IPS DF 6.9 (cell line): Measurements from ENCODE around the gene RPL36AL.
A peak's percentile ranks its signal among the peaks of the same experiment; 100 is the strongest.
"Not testable (repeated sequence)": the region's sequence is repeated elsewhere in the genome, so short reads cannot be mapped to it uniquely, and the experiment has no call there.

ENCODE experiments used
- DNase-seq: peaks from one replicate; pipeline ENCODE4 v3.0.0-alpha.2; 2013; ENCODE audit warnings: low read depth, low spot score
- H3K27ac ChIP-seq: one replicate; pipeline ENCODE4 v1.5.1; 2013; ENCODE audit warnings: low read length, control low read depth
- H3K27me3 ChIP-seq: 2 replicates; pipeline ENCODE4 v1.6.1; 2013; ENCODE audit warnings: mild to moderate bottlenecking, low read length; ENCODE audit not compliant: control insufficient read depth, insufficient read depth
- H3K36me3 ChIP-seq: 2 replicates; pipeline ENCODE4 v1.6.1; 2013; ENCODE audit warnings: low read length; ENCODE audit not compliant: control insufficient read depth, insufficient read depth
- H3K4me1 ChIP-seq: 2 replicates; pipeline ENCODE4 v1.6.1; 2013; ENCODE audit warnings: low read length; ENCODE audit not compliant: control insufficient read depth, insufficient read depth
- H3K4me3 ChIP-seq: 2 replicates; pipeline ENCODE4 v1.5.1; 2013; ENCODE audit warnings: mild to moderate bottlenecking, low read length
- H3K9me3 ChIP-seq: 2 replicates; pipeline ENCODE4 v1.6.1; 2013; ENCODE audit warnings: low read length, inconsistent platforms; ENCODE audit not compliant: control insufficient read depth, insufficient read depth
- WGBS: extraction: QIAGEN DNeasy Blood & Tissue Kit; methylation state at CpG from one replicate; pipeline ENCODE4 v1.1.7; 2013; ENCODE audit warnings: mixed read lengths, missing lambda C conversion rate; ENCODE audit not compliant: insufficient read length, insufficient coverage; 5-methylcytosine and 5-hydroxymethylcytosine counted together

RPL36AL gene

DNA sequence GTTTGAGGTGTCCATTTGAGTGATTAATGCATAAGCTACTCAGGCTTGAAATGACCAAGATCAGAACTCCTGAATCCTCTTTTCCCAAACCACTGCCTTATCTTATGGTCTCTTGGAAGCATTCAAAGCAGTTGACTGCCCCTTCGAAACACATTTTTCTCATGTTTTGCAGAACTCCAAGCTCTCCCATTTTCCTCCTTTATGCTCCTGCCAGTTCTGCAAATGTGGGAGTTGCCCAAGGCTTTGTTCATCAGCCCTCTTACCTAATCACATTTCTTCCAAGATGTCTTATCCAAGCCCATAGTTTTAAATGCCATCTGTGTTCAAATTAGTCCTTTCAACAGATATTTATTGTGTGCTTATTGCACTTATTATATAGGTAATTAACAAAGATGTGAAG is 16.4 kb upstream of the RPL36AL start:
- DNase-seq = no peak
- Histone ChIP-seq H3K4me1 (no peaks in the 10 kb centered on the region), H3K9me3 (no peaks in the 10 kb centered on the region), H3K27ac (no peak overlapping the region), H3K4me3 (no peak overlapping the region), H3K36me3 (no peaks in the 10 kb centered on the region; the same call in 1 of the 2 replicates), H3K27me3 (no peaks in the 10 kb centered on the region)
- no CpG with 5 or more reads among the region's 1 CpG for WGBS

DNA sequence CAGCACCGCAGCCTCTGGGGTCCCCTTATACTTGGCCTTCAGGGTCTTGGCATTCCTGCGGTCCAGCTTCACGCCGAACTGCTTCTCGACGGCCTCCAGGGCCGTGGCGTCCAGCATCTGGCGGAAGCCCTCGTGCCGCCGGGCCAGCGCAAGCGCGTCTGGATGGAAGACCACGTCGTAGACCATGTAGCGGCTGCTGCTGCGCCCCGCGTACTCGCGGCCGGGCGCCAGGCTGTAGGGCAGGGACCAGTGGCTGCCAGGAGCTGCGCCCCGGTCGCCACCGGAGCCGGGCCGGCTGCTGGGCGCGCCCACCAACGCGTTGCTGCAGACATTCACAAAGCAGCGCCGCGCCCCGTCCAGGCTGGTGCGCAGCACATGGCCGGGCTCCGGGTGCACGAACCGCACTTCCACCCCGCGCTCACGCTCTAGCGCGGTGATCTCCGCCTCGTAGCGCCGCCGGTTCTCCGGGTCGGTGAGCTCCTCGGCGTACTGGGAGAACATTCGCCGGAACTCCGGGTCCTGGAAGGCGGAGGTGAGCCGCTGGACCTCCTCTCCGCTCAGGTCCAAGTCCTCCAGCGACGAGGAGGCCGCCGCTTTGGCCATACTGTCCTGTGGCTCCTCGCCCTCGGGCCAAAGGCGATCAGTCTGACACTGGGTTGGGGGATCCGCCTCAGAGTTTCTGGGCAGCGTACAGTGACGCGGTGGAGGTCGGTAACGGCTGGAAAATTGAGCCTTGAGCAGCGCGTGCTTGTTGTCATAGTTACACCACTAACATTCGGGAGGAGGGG is 14.3 kb upstream of the RPL36AL start, which contains the start of gene DNAAF2:
TSS of gene DNAAF2 (minus strand) at position 698 of the 788 bp plus-strand sequence. CDS start at position 603, 95 bp downstream.
- no peaks in the 10 kb centered on the region for H3K9me3 ChIP-seq
- no CpG with 5 or more reads among the region's 80 CpGs for WGBS

DNA sequence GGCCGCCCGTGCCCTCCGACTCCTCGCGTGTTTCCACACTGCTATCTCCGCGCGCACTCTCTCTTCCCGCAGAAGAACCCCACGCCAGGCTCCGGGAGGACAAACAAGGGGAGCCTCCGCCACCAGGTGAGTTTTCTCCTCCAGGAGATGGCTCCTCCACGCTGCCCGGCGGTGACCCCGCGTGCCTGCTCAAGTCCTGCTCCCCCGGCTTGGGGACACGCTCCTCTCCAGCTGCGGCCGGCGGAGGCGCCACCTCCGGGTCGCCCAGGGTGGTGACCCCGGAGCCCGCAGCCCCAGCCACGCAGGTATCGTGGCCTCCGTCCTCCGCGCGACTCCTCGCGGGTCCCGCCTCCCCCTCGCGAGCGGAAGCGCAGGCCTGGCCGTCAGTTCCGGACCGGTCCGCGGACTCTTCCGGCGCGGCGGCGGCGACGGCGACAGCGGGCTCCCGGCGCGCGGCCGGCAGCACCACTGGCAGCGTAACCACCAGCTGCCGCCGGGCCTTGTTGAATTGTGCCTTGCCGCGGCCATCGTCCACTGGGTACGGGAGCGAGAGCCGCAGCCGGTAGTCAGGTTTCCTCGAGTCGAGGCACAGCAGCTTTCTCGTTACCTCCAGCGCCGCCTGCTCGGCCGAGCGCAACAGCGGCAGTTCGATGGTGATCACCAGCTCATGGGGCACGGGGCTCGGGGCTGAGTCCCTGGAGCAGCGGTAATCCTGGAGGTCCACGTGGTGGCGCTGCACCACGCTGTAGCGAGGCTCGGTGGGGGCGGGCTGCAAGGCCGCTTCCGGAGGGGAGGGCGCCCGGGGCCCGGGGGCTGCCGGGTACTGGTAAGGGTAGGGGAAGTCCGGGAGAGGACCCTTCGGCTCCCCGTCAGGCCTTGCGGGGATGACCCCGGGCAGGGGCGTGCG is 13.5 kb upstream of the RPL36AL start:
- no CpG with 5 or more reads among the region's 101 CpGs for WGBS
- H3K4me1 ChIP-seq = no peaks in the 10 kb centered on the region
- peak overlapping the region; percentile 84 for H3K4me3 ChIP-seq
- no peaks in the 10 kb centered on the region; the same call in 1 of the 2 replicates for H3K36me3 ChIP-seq
- no peaks in the 10 kb centered on the region for H3K27me3 ChIP-seq
- H3K9me3 ChIP-seq = no peaks in the 10 kb centered on the region
- DNase-seq = peak; percentile 89
- peak overlapping the region; percentile 12 for H3K27ac ChIP-seq

More for the DNA sequence above, 14.3 kb upstream of the RPL36AL start, which contains the start of gene DNAAF2:
- DNase-seq = no peak
- H3K4me1 ChIP-seq = no peaks in the 10 kb centered on the region
- peak within 1 kb of the TSS; percentile 84 for H3K4me3 ChIP-seq
- no peak within 1 kb of the TSS for H3K27ac ChIP-seq
- no peaks in the 10 kb centered on the region for H3K27me3 ChIP-seq
- no peaks in the 10 kb centered on the region; the same call in 1 of the 2 replicates for H3K36me3 ChIP-seq

DNA sequence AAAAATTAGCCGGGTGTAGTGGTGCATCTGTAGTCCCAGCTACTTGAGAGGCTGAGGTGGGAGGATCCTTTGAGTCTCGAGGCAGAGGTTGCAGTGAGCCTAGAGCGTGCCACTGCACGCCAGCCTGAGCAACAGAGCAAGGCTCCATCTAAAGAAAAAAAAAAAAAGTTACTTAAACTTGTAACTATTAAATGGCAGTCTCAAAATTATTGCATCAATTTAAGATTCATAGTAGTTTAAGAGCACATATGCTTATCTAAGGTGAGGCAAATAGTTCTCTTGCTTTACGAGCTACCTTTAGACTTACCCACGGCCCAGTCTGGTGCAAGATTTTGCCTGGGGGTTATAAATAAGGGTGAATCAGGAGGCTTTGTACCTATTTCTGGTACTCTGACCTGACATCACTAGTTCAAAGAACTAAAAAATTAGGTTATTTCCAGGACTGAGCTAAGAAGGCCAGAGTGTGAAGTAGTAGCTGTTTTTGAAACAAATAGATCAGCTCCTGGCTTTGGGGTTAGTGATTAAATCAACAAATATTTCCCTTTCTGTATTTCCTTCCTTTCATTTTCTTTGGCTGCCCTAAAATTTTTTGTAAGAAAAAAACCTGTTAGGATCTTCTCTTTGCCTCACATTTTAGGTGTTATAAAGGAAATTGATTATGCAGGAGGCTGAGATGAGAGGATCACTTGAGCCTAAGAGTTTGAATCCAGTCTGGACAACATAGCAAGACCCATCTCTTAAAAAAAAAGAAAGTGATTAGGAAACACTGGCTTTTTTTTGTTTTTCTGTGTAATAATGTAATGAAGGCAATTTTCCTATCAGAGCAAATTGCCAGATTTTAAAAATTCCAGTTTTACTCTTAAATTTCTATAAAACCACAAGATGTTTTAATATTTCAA is 3.8 kb upstream of the RPL36AL start:
- WGBS = no CpG with 5 or more reads among the region's 6 CpGs
- H3K27me3 ChIP-seq = no peaks in the 10 kb centered on the region
- H3K36me3 ChIP-seq = peaks cover 2% of the 10 kb centered on the region; the same call in 1 of the 2 replicates
- no peak for DNase-seq
- H3K9me3 ChIP-seq = no peaks in the 10 kb centered on the region
- H3K4me1 ChIP-seq = no peaks in the 10 kb centered on the region; the same call in 1 of the 2 replicates
- H3K4me3 ChIP-seq = no peak overlapping the region
- H3K27ac ChIP-seq = no peak overlapping the region

DNA sequence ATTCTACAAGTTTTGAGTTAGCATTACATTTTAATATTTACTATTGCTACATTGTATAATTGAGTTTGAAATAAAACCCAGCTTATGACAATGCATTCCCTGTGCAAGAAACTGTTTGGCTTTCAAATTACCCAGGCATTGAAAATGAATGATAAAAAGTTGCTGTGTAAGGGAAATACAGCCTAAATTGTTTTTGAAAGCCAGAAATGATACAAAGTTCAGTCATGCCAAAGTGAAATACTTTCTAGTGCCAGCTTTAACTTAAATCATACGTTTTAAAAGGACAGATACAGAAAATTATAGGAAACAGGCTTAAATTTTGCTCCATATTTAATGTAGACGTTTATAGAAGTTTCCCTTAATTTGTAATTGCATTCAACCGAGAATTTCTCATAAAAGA is 3.0 kb upstream of the RPL36AL start:
- H3K9me3 ChIP-seq = no peaks in the 10 kb centered on the region
- H3K4me1 ChIP-seq = no peaks in the 10 kb centered on the region; the same call in 1 of the 2 replicates
- no peak overlapping the region for H3K27ac ChIP-seq
- no CpG with 5 or more reads among the region's 3 CpGs for WGBS
- H3K4me3 ChIP-seq = no peak overlapping the region
- peaks cover 2% of the 10 kb centered on the region; the same call in 1 of the 2 replicates for H3K36me3 ChIP-seq
- DNase-seq = no peak
- no peaks in the 10 kb centered on the region for H3K27me3 ChIP-seq

DNA sequence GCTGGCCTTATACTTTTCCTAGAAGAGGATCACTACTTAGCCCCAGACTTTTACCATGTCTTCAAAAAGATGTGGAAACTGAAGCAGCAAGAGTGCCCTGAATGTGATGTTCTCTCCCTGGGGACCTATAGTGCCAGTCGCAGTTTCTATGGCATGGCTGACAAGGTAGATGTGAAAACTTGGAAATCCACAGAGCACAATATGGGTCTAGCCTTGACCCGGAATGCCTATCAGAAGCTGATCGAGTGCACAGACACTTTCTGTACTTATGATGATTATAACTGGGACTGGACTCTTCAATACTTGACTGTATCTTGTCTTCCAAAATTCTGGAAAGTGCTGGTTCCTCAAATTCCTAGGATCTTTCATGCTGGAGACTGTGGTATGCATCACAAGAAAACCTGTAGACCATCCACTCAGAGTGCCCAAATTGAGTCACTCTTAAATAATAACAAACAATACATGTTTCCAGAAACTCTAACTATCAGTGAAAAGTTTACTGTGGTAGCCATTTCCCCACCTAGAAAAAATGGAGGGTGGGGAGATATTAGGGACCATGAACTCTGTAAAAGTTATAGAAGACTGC is 1.7 kb upstream of the RPL36AL start:
- H3K4me1 ChIP-seq = no peaks in the 10 kb centered on the region; the same call in none of the 2 replicates
- no CpG with 5 or more reads among the region's 3 CpGs for WGBS
- no peak overlapping the region for H3K27ac ChIP-seq
- no peaks in the 10 kb centered on the region for H3K27me3 ChIP-seq
- peaks cover 2% of the 10 kb centered on the region; the same call in 1 of the 2 replicates for H3K36me3 ChIP-seq
- peak overlapping the region; percentile 82; the same call in 1 of the 2 replicates for H3K4me3 ChIP-seq
- H3K9me3 ChIP-seq = no peaks in the 10 kb centered on the region
- no peak for DNase-seq

DNA sequence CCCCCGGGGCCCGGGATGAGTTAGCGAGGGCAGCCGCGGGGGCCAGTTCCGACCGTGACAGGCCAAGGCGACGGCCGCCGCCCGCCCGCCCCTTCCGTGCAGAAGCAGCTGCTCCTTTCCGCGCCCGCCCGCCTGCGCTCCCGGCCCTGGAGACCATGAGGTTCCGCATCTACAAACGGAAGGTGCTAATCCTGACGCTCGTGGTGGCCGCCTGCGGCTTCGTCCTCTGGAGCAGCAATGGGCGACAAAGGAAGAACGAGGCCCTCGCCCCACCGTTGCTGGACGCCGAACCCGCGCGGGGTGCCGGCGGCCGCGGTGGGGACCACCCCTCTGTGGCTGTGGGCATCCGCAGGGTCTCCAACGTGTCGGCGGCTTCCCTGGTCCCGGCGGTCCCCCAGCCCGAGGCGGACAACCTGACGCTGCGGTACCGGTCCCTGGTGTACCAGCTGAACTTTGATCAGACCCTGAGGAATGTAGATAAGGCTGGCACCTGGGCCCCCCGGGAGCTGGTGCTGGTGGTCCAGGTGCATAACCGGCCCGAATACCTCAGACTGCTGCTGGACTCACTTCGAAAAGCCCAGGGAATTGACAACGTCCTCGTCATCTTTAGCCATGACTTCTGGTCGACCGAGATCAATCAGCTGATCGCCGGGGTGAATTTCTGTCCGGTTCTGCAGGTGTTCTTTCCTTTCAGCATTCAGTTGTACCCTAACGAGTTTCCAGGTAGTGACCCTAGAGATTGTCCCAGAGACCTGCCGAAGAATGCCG is 872 bp upstream of the RPL36AL start:
- Histone ChIP-seq H3K4me1 (no peaks in the 10 kb centered on the region; the same call in none of the 2 replicates), H3K27me3 (no peaks in the 10 kb centered on the region), H3K36me3 (peaks cover 2% of the 10 kb centered on the region; the same call in 1 of the 2 replicates), H3K27ac (no peak overlapping the region), H3K9me3 (no peaks in the 10 kb centered on the region), H3K4me3 (peak overlapping the region; percentile 82; the same call in 1 of the 2 replicates)
- no CpG with 5 or more reads among the region's 65 CpGs for WGBS
- DNase-seq = no peak

DNA sequence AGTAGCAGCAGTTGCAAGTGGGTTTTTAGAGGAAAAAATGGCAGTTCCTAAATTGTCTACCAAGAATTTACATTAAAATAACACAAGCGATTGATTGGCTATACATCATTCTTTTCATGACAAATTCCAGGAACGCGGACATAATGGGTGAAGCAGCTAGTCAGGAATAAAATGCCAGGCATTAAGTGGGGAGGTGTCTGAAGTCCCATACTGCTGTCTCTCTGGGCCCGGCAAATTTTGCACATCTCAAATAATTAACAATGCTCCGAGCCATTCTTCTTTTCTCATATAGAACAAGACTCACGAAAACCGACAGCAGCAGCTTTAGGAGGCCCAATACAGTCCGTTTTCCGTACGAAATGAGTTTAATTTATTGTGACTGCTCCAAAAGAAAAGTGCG is 696 bp downstream of the RPL36AL start:
- Histone ChIP-seq H3K27me3 (no peaks in the 10 kb centered on the region), H3K27ac (no peak overlapping the region), H3K4me1 (no peaks in the 10 kb centered on the region; the same call in none of the 2 replicates), H3K4me3 (peak overlapping the region; percentile 82), H3K36me3 (no peaks in the 10 kb centered on the region; the same call in 1 of the 2 replicates), H3K9me3 (no peaks in the 10 kb centered on the region)
- WGBS = no CpG with 5 or more reads among the region's 11 CpGs
- no peak for DNase-seq

DNA sequence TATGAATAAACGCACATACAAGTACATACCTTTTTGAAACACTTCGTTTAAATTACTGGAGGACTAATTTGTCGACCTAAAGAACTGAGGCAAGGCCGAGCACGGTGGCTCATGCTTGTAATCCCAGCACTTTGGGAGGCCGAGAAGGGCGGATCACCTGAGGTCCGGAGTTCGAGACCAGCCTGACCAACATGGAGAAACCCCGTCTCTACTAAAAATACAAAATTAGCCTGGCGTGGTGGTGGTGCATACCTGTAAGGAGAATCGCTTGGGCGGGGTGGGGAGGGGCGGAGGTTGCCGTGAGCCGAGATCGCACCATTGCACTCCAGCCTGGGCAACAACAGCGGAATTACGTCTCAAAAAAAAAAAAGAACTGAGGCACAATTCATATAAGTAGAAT is 1.2 kb downstream of the RPL36AL start:
- 100% methylated on average over 2 of the region's 19 CpGs for WGBS
- not testable (repeated sequence) for H3K9me3 ChIP-seq, H3K36me3 ChIP-seq, H3K27me3 ChIP-seq, H3K4me1 ChIP-seq, DNase-seq, H3K27ac ChIP-seq
- H3K4me3 ChIP-seq = peak overlapping the region; percentile 82; the same call in 1 of the 2 replicates
